Brain microvascular endothelial cell (primary cell): ENCODE measurements around the gene NOTCH3.

Experiments
- DNase-seq: peaks from one replicate; pipeline ENCODE4 v3.0.0-alpha.2; 2020
- H3K27ac ChIP-seq: fragments of 250-450 bp; sonication (Bioruptor Pico); 2 replicates; pipeline ENCODE4 v1.5.1; 2020; ENCODE audit warnings: mild to moderate bottlenecking, moderate library complexity
- H3K27me3 ChIP-seq: fragments of 250-450 bp; sonication (Bioruptor Pico); replicated peaks from 2 replicates; pipeline ENCODE4 v1.5.1; 2020; ENCODE audit warnings: mild to moderate bottlenecking
- H3K36me3 ChIP-seq: fragments of 250-450 bp; sonication (Bioruptor Pico); replicated peaks from 2 replicates; pipeline ENCODE4 v1.5.1; 2020; ENCODE audit warnings: mild to moderate bottlenecking
- H3K4me3 ChIP-seq: 2 replicates; pipeline ENCODE4 v1.5.1; 2011; ENCODE audit warnings: low read depth, mild to moderate bottlenecking, control low read depth, low read length, moderate library complexity
- in situ Hi-C: cut with HindIII; loops from 2 replicates; pipeline ENCODE4 v1.10.0; 2017; ENCODE audit warnings: low sequenced_read_pairs, low pct_ligation_motif_present
- TF ChIP-seq, protein P1 (sequence below): IDR thresholded peaks from 2 replicates; pipeline ENCODE4 v1.5.1; 2011; ENCODE audit warnings: low read depth, mild to moderate bottlenecking, moderate library complexity, low read length, control low read depth, inconsistent platforms; ENCODE audit errors: missing control alignments

The NOTCH3 gene

DNA sequence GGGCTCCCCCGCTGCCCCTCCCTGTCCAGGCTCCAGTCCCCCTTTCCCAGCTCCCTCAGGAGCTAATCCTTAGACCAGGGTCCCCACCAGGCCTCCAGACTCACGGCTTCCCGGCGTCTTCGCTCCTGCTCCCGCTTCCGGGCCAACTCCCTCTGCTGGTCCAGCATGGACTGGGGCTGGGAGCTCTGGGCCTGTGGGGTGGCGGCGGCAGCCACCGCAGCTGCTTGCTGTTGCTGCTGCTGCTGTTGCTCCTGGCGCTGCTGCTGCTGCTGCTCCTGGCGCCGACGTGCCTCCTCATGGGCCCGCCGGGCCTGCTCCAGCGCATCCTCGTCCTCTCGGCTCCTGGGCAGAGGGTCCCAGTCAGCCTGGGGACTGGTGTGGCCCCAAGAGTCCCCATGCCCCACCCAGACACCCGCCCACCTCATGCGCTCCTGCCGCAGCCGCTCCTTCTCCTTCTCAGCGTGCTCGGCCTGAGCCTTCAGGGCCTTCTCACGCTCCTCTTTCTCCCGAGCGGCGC lies 37.9 kb upstream of the NOTCH3 start:
- Histone ChIP-seq H3K27me3 (no peaks in the 10 kb centered on the region), H3K36me3 (peaks cover 71% of the 10 kb centered on the region), H3K27ac (no peak overlapping the region), H3K4me3 (no peak overlapping the region)
- TF ChIP-seq, protein P1, sequence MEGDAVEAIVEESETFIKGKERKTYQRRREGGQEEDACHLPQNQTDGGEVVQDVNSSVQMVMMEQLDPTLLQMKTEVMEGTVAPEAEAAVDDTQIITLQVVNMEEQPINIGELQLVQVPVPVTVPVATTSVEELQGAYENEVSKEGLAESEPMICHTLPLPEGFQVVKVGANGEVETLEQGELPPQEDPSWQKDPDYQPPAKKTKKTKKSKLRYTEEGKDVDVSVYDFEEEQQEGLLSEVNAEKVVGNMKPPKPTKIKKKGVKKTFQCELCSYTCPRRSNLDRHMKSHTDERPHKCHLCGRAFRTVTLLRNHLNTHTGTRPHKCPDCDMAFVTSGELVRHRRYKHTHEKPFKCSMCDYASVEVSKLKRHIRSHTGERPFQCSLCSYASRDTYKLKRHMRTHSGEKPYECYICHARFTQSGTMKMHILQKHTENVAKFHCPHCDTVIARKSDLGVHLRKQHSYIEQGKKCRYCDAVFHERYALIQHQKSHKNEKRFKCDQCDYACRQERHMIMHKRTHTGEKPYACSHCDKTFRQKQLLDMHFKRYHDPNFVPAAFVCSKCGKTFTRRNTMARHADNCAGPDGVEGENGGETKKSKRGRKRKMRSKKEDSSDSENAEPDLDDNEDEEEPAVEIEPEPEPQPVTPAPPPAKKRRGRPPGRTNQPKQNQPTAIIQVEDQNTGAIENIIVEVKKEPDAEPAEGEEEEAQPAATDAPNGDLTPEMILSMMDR: peak; percentile 26
- DNase-seq: no peak
- in situ Hi-C loops: no loop called here

DNA sequence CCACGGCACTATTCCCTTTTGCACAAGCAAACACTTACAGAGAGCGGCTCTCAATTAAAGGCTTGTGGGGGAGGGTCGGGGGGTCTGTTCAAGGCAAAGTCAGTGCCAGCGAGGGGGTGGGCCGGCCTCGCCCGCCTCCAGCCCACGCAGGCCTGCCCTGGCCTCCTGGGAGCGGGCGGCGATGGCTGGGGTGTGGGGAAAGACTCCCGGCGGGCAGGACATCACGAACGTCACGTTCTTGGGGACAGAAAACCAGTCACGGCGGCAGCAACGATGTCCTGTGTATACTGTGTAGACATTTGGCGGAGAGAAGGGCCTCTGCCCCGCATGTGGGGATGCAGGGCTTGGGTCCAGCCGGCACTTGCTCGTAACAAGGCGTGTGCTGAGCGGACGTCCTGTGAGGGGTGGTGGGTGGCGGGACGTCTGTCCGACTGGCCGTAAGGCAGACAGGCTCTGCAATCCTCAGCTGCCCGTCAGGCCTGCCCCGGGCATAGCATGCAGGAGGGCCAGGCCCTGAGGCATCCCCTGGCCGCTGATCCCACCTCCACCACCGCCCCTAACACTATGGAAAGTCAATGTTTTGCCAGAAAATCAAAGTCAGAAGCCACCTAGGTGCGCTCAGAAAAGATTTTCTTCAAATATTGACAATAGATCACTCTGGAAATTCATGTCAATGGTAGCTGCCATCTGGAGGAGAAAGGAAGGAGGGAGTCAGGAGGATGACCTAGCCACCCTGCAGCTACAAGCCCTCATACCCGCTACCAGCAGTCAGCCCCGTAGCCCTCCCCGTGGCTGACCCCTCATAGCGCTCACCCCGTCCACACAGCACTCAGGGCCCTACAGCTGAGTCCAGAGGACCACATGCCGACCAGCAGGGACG lies 37.2 kb upstream of the NOTCH3 start:
- H3K36me3 ChIP-seq: peaks cover 66% of the 10 kb centered on the region
- H3K4me3 ChIP-seq: no peak overlapping the region
- in situ Hi-C loops: no loop called here
- H3K27me3 ChIP-seq: no peaks in the 10 kb centered on the region
- TF ChIP-seq, protein P1: no peak
- no peak overlapping the region for H3K27ac ChIP-seq
- no peak for DNase-seq

DNA sequence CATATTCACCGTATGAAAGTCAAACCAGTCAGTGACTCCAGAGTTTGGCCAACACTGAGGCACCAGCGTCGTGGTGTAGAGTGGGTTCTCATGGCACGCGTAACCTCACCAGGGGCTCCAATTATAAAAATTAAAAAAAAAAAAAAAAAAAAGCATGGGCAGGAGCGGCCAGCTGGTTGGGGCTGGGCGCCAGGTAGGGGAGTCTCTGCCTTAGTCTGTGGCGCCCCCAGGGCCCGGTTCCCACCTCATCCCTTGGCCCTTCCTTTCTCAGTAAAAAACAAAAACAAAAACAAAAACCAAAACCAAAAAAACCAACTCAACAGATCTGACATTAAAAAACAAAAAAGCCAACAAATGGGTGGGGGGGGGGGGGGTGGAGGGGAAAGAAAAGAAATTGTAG lies 36.1 kb upstream of the NOTCH3 start:
- Histone ChIP-seq H3K27me3 (no peaks in the 10 kb centered on the region), H3K36me3 (peaks cover 57% of the 10 kb centered on the region), H3K27ac (no peak overlapping the region), H3K4me3 (no peak overlapping the region)
- TF ChIP-seq, protein P1: no peak
- no peak for DNase-seq
- in situ Hi-C loops: no loop called here

DNA sequence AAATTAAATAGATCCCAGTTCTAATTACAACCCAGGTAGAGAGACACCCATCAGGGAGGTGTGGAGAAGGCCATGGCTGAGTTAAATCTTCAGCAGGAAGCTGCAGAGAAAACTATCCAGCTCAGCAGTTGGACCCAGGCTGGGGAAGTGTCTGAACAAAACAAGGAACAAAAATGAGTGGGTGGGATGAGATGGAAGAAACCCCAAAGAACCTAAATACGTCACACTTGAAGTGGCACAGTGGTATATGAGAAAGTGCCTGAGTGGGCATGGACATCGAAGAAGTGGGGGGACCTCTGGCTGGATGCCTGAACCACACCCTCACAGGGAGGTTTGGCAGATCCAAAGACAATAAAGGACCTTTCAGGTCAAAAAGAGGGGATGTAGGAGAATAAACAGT lies 35.0 kb upstream of the NOTCH3 start:
- no peaks in the 10 kb centered on the region for H3K27me3 ChIP-seq
- H3K36me3 ChIP-seq: peaks cover 48% of the 10 kb centered on the region
- TF ChIP-seq, protein P1: no peak
- in situ Hi-C loops: no loop called here
- DNase-seq: no peak
- no peak overlapping the region for H3K4me3 ChIP-seq
- no peak overlapping the region for H3K27ac ChIP-seq

DNA sequence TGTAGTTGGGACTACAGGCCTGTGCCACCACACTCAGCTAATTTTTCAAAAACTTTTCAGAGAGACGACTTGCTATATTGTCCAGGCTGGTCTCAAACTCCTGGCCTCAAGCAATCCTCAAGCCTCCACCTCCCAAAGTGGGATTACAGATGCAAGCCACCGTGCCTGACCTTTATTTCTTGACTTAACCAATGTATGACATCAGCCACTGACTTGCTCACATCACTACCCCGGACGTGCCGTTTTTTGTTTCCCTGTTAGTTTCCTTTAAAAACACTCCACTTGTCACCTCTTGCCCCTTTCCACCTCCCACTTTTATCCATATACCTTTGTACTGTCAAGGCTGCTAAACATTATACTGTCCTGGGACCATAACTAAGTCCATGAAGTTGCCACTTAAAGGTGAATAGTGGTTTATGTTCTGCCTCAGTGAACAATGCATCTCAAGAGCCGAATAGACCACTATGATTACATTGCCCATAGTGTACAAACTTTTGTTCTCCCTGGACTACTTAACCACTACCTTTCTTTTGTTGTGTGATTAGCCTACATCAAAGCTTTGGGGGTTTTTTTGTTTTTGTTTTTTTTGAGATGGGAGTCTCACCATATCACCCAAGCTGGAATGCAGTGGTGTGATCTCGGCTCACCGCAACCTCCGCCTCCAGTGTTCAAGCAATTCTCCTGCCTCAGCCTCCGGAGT lies 33.8 kb upstream of the NOTCH3 start:
- no peaks in the 10 kb centered on the region for H3K27me3 ChIP-seq
- in situ Hi-C loops: no loop called here
- TF ChIP-seq, protein P1: no peak
- peaks cover 36% of the 10 kb centered on the region for H3K36me3 ChIP-seq
- DNase-seq: no peak
- no peak overlapping the region for H3K27ac ChIP-seq
- no peak overlapping the region for H3K4me3 ChIP-seq
